Right renal pelvis (tissue), 4 donors: ENCODE data around the gene FOSL2. TPM values are rescaled to one million over a fixed set of nuclear protein-coding genes. Genes with fewer than 3 reads are reported as not detected.

Experiments
- DNase-seq, 4 donors: peaks; one replicate each; pipeline ENCODE4 v3.0.0-alpha.2; 2013; ENCODE audit warnings: low read depth in 4 of 4, low spot score in 3 of 4, missing footprints in 1 of 4
- polyA plus RNA-seq, 4 donors: library from polyadenylated mRNA; unstranded; fragments of 120-200 nt; gene quantifications; one replicate each; pipeline ENCODE4 v1.2.1, GENCODE V29; 2013; ENCODE audit not compliant: insufficient read length in 4 of 4

The FOSL2 gene
- polyA plus RNA-seq, 4 donors: 24.0 to 38.5 (median 29.4) TPM

- no peak for DNase-seq
Observed at GRCh38 chr2:28465148-28465885, 72.7 kb downstream of the FOSL2 start.

Other genes starting within 250 kb of the FOSL2 start
- 1 to 10 TPM in 3 of 4 donors, under 1 TPM in 1; 0.65 to 1.3 (median 1.2) TPM for gene PLB1, start 103.2 kb downstream of the FOSL2 start, polyA plus RNA-seq